Caco-2 (cell line): Measurements from ENCODE around the gene RETNLB. TPM values are rescaled to one million over a fixed set of nuclear protein-coding genes. Genes with fewer than 3 reads are reported as not detected.

Experiments used
- BruUV-seq: library from RNA; stranded (reverse); fragments of 400-500 nt; replicated peaks from 2 replicates; lab custom pipeline; 2021; lab: Mats Ljungman, UMichigan
- CTCF ChIA-PET: fragments of 300-600 bp; sonication (Branson Sonifier 250); formaldehyde crosslinking; loops from one replicate; lab custom pipeline; 2022; ENCODE audit warnings: antibody characterized with exemption; lab: Charles Lee
- POLR2A ChIA-PET: fragments of 300-600 bp; sonication (Branson Sonifier 250); formaldehyde crosslinking; loops from one replicate; lab custom pipeline; 2022; ENCODE audit warnings: antibody characterized with exemption; lab: Charles Lee
- DNase-seq, 2 experiments: peaks; one replicate each; pipeline versions ENCODE4 v3.0.0 to v3.0.0-alpha.2; 2020 to 2022
- H3K27me3 ChIP-seq: replicated peaks from 2 replicates; pipeline ENCODE4 v1.6.0; 2011; ENCODE audit warnings: low read length; ENCODE audit not compliant: control insufficient read depth, insufficient read depth
- H3K36me3 ChIP-seq: 2 replicates; pipeline ENCODE4 v1.5.1; 2011; ENCODE audit warnings: low read length; ENCODE audit not compliant: control insufficient read depth, insufficient read depth
- H3K4me1 ChIP-seq: fragments of 250-450 bp; sonication (Bioruptor Pico); 2 replicates; pipeline ENCODE4 v1.5.1; 2020; ENCODE audit warnings: mild to moderate bottlenecking
- H3K4me3 ChIP-seq: 2 replicates; pipeline ENCODE4 v1.5.1; 2011; ENCODE audit warnings: low read depth, mild to moderate bottlenecking, control low read depth, low read length
- H3K9me3 ChIP-seq: fragments of 250-450 bp; sonication (Bioruptor Pico); 2 replicates; pipeline ENCODE4 v1.5.1; 2020; ENCODE audit warnings: mild to moderate bottlenecking, moderate library complexity
- H3K27ac Mint-ChIP-seq: one replicate; pipeline ENCODE4 v1.8.0; 2022; ENCODE audit warnings: mixed read lengths; ENCODE audit not compliant: unreplicated experiment
- H3K27me3 Mint-ChIP-seq: one replicate; pipeline ENCODE4 v1.8.0; 2022; ENCODE audit warnings: mixed read lengths; ENCODE audit not compliant: insufficient read depth, unreplicated experiment
- H3K36me3 Mint-ChIP-seq: one replicate; pipeline ENCODE4 v1.8.0; 2022; ENCODE audit warnings: mild to moderate bottlenecking, mixed read lengths; ENCODE audit not compliant: insufficient read depth, unreplicated experiment
- H3K4me1 Mint-ChIP-seq: one replicate; pipeline ENCODE4 v1.8.0; 2022; ENCODE audit warnings: low read depth, mixed read lengths; ENCODE audit not compliant: unreplicated experiment
- H3K4me3 Mint-ChIP-seq: one replicate; pipeline ENCODE4 v1.8.0; 2022; ENCODE audit warnings: mild to moderate bottlenecking, moderate library complexity, mixed read lengths; ENCODE audit not compliant: unreplicated experiment
- H3K9me3 Mint-ChIP-seq: one replicate; pipeline ENCODE4 v1.8.0; 2022; ENCODE audit warnings: mixed read lengths; ENCODE audit not compliant: unreplicated experiment
- intact Hi-C: fragments of 100-400 bp; cut with micrococcal nuclease; formaldehyde crosslinking; loops from one replicate; pipeline ENCODE4 v1.10.0; 2022; ENCODE audit not compliant: unreplicated experiment
- total RNA-seq: library from RNA; stranded (reverse); gene quantifications from 2 replicates; pipeline ENCODE4 v1.2.3, GENCODE V29; 2022
- TF ChIP-seq, protein P1 (sequence below), 2 experiments: fragments of 200-600 bp in 1 of 2; IDR thresholded peaks; 1 replicate in 1 of 2; 2 replicates in 1 of 2; pipeline versions ENCODE4 v1.5.1 to v1.8.0; 2011 to 2022; ENCODE audit warnings: antibody characterized with exemption in 1 of 2, control low read depth in 1 of 2, inconsistent platforms in 1 of 2, low read depth in 1 of 2, low read length in 1 of 2, mild to moderate bottlenecking in 1 of 2, moderate library complexity in 1 of 2; ENCODE audit not compliant: insufficient read depth in 1 of 2, severe bottlenecking in 1 of 2, unreplicated experiment in 1 of 2

The RETNLB gene
- total RNA-seq, 1 experiment from 2014 or later: not detected

DNA sequence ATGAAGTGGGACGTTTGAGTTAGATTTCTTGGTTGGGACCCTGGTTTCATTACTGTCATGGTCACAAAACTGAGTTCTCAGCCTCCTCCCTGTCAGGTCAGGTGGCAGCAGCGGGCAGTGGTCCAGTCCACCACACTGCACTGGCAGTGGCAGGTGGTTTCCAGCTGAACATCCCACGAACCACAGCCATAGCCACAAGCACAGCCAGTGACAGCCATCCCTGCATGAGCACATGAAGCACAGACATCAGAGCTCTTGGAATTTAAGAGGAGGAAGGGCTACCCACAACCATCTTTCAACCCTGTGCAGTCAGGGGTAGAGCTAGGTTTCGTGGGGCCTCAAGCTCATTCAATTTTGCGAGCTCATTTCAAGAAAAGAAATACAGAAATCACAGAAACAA, 1.5 kb downstream of the RETNLB start:
- ChIA-PET CTCF (no interaction called here), POLR2A (no interaction called here)
- H3K36me3 Mint-ChIP-seq: no peaks in the 10 kb centered on the region
- no peaks in the 10 kb centered on the region for H3K4me1 ChIP-seq
- no peaks in the 10 kb centered on the region for H3K9me3 Mint-ChIP-seq
- intact Hi-C loops: no loop called here
- H3K27me3 ChIP-seq: no peaks in the 10 kb centered on the region
- H3K4me1 Mint-ChIP-seq: no peaks in the 10 kb centered on the region
- BruUV-seq: no TSS peak
- TF ChIP-seq, protein P1, sequence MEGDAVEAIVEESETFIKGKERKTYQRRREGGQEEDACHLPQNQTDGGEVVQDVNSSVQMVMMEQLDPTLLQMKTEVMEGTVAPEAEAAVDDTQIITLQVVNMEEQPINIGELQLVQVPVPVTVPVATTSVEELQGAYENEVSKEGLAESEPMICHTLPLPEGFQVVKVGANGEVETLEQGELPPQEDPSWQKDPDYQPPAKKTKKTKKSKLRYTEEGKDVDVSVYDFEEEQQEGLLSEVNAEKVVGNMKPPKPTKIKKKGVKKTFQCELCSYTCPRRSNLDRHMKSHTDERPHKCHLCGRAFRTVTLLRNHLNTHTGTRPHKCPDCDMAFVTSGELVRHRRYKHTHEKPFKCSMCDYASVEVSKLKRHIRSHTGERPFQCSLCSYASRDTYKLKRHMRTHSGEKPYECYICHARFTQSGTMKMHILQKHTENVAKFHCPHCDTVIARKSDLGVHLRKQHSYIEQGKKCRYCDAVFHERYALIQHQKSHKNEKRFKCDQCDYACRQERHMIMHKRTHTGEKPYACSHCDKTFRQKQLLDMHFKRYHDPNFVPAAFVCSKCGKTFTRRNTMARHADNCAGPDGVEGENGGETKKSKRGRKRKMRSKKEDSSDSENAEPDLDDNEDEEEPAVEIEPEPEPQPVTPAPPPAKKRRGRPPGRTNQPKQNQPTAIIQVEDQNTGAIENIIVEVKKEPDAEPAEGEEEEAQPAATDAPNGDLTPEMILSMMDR (IDR thresholded peaks at IDR 0.05; ENCODE audit: insufficient read depth in 1 of 2, low read depth in 1 of 2, low read length in 1 of 2, severe bottlenecking in 1 of 2, unreplicated experiment in 1 of 2): no peak
- H3K27ac Mint-ChIP-seq: no peak overlapping the region
- no peak overlapping the region for H3K4me3 ChIP-seq
- no peaks in the 10 kb centered on the region for H3K36me3 ChIP-seq
- DNase-seq: no peak
- H3K27me3 Mint-ChIP-seq: no peaks in the 10 kb centered on the region
- H3K9me3 ChIP-seq: no peaks in the 10 kb centered on the region
- no peak overlapping the region for H3K4me3 Mint-ChIP-seq

DNA sequence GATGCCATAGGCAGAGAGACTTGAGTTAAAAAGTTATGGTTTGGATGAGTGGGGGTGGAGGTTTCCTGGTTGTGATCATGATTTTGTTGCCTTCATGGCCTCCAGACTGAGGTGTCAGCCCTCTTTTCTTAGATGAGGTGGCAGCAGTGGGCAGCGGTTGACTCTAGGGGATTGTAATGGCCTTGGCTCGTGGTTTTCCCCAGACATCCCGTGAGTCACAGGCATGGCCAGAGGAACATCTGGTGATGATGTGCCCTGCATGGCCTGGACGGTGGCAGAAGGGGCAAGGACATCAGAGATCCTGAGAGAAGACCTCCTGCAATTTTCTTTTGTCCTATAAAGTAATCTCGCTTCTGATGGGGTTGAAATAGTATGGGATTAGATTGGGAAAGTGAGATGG, 12.4 kb downstream of the RETNLB start:
- BruUV-seq: no TSS peak
- Mint-ChIP-seq H3K27me3 (peaks cover 3% of the 10 kb centered on the region), H3K27ac (no peak overlapping the region), H3K4me3 (no peak overlapping the region), H3K36me3 (no peaks in the 10 kb centered on the region), H3K4me1 (no peaks in the 10 kb centered on the region), H3K9me3 (no peaks in the 10 kb centered on the region)
- no peaks in the 10 kb centered on the region for H3K9me3 ChIP-seq
- H3K36me3 ChIP-seq: no peaks in the 10 kb centered on the region
- POLR2A ChIA-PET: no interaction called here
- no peak overlapping the region for H3K4me3 ChIP-seq
- DNase-seq: no peak
- TF ChIP-seq, protein P1 (IDR thresholded peaks at IDR 0.05; ENCODE audit: insufficient read depth in 1 of 2, low read depth in 1 of 2, low read length in 1 of 2, severe bottlenecking in 1 of 2, unreplicated experiment in 1 of 2): no peak
- no peaks in the 10 kb centered on the region for H3K4me1 ChIP-seq
- CTCF ChIA-PET: no interaction called here
- intact Hi-C loops: no loop called here
- no peaks in the 10 kb centered on the region for H3K27me3 ChIP-seq

DNA sequence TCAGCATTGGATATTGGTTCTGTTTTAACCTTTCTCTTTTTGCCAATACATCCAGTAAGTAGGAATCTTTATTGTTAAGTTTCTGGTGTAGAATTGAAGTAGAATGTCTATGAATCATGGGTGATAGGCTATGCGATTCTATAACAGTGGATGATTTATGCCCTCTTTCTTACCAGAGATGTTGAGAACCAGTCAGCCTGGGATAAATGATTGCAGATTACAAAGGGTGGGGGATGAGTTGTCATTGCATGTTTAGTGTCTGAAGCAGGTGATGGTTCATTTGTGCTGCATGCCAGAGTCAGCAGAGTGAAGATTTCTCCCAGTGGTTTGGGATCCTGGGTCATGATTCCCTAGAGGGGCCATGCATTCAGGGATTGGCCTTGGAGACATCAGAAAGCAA, 14.3 kb downstream of the RETNLB start:
- H3K9me3 Mint-ChIP-seq: no peaks in the 10 kb centered on the region
- POLR2A ChIA-PET: no interaction called here
- intact Hi-C loops: no loop called here
- Histone ChIP-seq H3K9me3 (no peaks in the 10 kb centered on the region), H3K4me1 (no peaks in the 10 kb centered on the region), H3K36me3 (no peaks in the 10 kb centered on the region), H3K27me3 (no peaks in the 10 kb centered on the region), H3K4me3 (no peak overlapping the region)
- BruUV-seq: no TSS peak
- DNase-seq: no peak
- H3K27ac Mint-ChIP-seq: no peak overlapping the region
- H3K4me3 Mint-ChIP-seq: no peak overlapping the region
- TF ChIP-seq, protein P1 (IDR thresholded peaks at IDR 0.05; ENCODE audit: insufficient read depth in 1 of 2, low read depth in 1 of 2, low read length in 1 of 2, severe bottlenecking in 1 of 2, unreplicated experiment in 1 of 2): no peak
- peaks cover 5% of the 10 kb centered on the region for H3K27me3 Mint-ChIP-seq
- CTCF ChIA-PET: no interaction called here
- H3K36me3 Mint-ChIP-seq: no peaks in the 10 kb centered on the region
- H3K4me1 Mint-ChIP-seq: no peaks in the 10 kb centered on the region
